GM18867 (cell line): ENCODE measurements around the gene ANKRD18B.
"Not testable (repeated sequence)": the region's sequence is repeated elsewhere in the genome, so short reads cannot be mapped to it uniquely, and the experiment has no call there.

Experiments
- ATAC-seq: cut with Tn5 transposase; IDR thresholded peaks from one replicate; pipeline ENCODE4 v1.9.1; 2021; ENCODE audit warnings: mild to moderate bottlenecking, moderate library complexity; ENCODE audit not compliant: unreplicated experiment

The ANKRD18B gene

GRCh38 chr9:33528069-33528468 is 4.0 kb downstream of the ANKRD18B start:
- ATAC-seq, result not testable (repeated sequence)

GRCh38 chr9:33533958-33534357 is 9.9 kb downstream of the ANKRD18B start:
- not testable (repeated sequence) for ATAC-seq

- no peak for ATAC-seq
Measured at GRCh38 chr9:33535541-33535940, 11.5 kb downstream of the ANKRD18B start.

DNA sequence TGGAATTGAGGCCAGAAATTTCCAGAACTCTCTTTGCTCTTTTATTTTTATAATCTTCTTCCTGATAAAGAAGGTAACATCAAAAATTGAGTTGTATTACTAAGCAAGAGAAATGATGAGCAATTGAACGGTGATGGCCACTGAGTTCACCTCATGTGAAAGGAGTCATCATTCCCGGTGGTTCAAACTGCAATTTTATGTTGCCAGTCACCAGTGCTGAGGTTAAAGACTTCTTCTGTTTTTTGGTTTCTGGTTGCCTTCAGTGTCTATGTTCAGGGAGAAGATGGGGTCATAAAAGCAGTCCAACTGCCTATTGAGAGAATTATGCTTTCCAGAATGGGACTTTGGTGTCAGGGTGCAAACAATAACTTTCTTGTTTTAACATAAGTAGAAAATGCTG is 19.4 kb downstream of the ANKRD18B start:
- not testable (repeated sequence) for ATAC-seq

DNA sequence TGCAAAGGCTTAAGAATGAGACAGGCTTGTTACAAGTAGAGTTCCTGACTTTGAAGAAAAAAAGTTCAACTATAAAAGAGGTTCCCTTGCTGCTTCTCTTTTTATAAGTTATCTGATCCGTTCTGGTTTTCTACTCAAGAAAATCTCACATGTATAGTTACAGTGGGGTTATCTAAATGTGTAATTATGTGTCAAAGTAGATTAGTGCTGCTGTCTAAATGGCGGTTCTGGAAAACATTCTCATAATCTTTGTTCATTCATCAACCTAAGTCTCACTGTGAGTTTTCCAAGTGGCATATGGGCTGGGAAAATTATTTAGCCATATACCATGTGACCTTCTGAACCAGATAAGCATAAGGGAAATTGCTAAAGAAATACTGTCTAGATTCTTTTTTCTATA is 21.7 kb downstream of the ANKRD18B start:
- not testable (repeated sequence) for ATAC-seq

GRCh38 chr9:33548816-33549215 is 24.8 kb downstream of the ANKRD18B start:
- not testable (repeated sequence) for ATAC-seq

DNA sequence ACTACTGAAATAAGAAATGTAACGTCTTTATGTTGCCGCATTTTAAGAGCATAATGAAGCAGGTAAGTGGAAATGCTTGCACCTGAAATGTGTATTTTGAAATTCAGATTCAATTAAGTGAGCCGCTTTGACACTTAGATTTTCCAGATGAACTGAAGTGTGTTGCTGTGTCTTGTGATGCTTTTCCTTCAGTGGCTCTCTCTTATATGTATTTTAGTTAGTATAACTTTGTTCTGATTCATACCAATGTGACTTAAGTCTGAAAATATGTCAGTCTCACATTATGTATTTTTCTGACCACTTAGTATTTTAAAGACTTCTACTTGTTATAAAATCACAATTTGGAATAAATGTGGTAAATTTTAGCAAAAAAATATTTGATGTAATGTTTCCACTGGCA is 25.4 kb downstream of the ANKRD18B start:
- not testable (repeated sequence) for ATAC-seq

DNA sequence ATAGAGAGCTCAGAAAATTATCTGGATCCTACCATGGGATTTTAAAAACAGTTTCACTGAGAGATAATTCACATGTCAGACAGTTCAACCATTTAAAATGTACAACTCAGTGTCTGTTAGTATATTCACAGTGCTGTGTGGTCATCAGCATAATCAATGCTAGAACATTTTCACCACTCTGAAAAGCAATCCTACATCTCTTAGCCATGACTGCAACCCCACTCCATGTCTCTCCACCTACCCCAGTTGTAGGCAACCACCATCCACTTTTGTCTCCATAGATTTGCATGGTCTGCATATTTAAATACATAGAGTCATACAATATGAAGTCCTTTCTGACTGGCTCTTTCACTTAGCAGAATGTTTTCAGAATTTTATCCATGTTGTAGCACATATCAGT is 27.1 kb downstream of the ANKRD18B start:
- not testable (repeated sequence) for ATAC-seq

GRCh38 chr9:33552315-33552725 is 28.3 kb downstream of the ANKRD18B start:
- not testable (repeated sequence) for ATAC-seq

GRCh38 chr9:33560217-33560616 is 36.2 kb downstream of the ANKRD18B start:
- ATAC-seq, result not testable (repeated sequence)

GRCh38 chr9:33562196-33562595 is 38.1 kb downstream of the ANKRD18B start:
- not testable (repeated sequence) for ATAC-seq

DNA sequence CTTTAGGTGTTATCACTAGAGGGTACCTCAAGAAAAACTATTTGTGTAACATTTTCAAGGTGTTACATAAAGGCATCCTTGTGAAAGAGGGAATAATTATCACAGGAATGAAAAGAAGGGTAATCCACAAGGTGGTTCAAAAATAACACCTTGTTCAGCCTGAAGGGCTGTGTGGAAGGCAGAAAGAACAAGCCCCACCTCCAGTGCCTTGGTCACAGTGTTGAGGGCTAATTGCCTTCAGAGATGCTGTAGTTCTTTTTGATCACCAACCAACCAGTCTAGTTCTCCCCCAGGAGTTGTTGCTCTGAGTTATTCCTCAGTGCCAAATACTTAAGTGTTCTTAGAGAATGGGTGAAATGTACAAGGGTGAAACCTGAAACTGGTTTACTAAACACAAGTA is 43.7 kb downstream of the ANKRD18B start:
- not testable (repeated sequence) for ATAC-seq

GRCh38 chr9:33577786-33578185 is 53.7 kb downstream of the ANKRD18B start:
- ATAC-seq, result not testable (repeated sequence)

DNA sequence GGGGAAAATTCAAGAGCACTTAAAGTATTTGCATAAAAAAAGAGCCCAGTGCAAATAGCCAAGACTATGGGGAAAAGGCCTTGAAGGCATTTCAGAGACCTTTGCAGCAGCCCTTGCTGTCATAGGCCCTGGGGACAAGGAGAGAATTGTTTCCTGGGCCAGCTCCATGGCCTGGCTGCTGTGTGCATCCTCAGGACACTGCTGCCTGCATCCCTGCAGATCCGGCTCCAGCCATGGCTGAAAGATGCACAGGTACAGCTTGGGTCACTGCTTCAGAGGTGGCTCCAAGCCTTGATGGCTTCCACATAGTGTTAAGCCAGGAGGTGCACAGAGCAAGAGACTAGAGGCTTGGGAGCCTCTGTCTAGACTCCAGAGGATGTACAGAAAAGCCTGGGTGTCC is 55.9 kb downstream of the ANKRD18B start:
- ATAC-seq, result not testable (repeated sequence)

DNA sequence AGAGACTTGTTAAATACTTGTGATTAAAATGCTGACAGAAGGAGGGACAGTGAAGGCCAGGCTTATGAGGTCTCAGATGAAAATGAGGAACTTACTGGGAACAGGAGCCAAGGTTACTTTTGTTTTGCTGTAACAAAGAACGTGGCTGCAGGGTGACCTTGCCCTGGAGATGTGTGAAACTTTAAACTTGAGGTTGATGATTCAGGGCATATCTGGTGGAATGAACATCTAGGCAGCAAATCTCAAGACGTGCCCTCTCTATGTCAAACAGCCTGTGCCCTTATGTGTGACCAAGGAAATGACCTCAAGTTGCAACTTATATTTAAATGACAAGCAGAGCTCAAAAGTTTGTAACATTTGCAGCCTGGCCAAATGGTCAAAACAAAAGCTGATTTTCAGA is 58.6 kb downstream of the ANKRD18B start:
- ATAC-seq, result not testable (repeated sequence)

DNA sequence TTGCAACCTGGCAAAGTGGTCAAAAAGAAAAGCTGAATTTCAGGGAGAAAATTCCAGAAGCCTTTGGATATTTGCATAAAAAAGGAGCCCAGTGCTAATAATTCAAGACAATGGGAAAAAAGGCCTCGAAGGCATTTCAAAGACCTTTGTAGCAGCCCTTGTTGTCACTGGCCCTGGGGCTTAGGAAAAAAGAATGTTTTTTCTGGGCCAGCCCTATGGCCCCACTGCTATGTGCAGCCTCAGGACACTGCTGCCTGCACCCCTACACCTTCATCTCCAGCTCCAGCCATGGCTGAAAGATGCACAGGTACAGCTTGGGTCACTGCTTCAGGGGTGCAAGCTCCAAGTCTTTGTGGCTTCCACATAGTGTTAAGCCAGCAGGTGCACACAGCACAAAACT is 62.1 kb downstream of the ANKRD18B start:
- not testable (repeated sequence) for ATAC-seq

- ATAC-seq, result not testable (repeated sequence)
Measured at GRCh38 chr9:33587799-33588198, 63.7 kb downstream of the ANKRD18B start.

DNA sequence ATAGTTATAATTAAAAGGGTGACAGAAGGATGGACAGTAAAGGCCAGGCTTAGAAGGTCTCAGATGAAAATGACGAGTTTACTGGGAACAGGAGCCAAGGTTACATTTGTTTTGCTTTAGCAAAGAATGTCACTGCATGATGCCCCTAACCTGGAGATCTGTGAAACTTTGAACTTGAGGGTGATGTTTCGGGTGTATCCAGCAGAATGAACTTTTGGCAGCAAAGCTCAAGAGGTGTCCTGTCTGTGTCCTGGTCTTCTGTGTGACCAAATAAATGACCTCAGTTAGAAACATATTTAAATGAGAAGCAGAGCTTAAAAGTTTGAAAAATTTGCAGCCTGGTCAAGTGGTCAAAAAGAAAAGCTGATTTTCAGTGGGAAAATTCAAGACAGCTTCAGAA is 64.8 kb downstream of the ANKRD18B start:
- not testable (repeated sequence) for ATAC-seq

DNA sequence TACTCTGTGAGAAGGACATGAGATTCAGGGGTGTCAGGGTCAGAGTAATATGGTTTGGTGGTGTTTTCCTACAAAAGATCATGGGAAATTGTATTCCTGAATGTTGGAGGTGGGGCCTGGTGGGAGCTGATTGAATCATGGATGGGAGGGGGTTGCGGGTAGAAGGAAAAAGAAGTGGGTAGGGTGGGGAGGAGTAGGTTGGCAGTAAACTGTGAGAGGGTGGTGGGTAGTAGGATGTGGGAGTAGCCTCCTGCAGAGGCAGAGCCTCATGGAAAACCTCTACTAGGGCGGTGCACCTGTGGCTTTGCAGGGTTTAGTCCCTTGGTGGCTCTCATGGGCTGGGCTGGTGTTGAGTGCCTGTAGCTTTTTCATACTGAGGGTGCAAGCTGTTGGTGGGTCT is 66.8 kb downstream of the ANKRD18B start:
- not testable (repeated sequence) for ATAC-seq

GRCh38 chr9:33596974-33597373 is 72.9 kb downstream of the ANKRD18B start:
- not testable (repeated sequence) for ATAC-seq

DNA sequence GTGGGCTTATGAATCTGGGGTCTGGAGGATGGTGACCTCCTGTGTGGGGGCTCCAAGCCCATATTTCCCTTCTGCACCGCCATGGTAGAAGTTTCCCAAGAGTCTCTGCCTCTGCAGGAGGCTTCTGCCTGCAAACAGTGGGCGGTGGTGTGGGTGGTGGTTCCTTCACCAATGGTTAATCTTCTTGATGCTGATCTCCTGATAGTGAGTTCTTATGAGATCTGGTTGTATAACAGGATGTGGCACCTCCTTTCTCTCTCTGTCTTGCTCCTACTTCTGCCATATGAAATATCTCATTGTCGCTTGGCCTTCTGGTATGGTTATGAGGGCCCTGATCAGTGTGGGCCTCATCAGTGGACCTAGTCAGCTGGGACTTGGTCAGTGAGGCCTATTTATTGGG is 73.3 kb downstream of the ANKRD18B start:
- ATAC-seq, result not testable (repeated sequence)

- not testable (repeated sequence) for ATAC-seq
Measured at GRCh38 chr9:33598796-33599379, 74.8 kb downstream of the ANKRD18B start.

DNA sequence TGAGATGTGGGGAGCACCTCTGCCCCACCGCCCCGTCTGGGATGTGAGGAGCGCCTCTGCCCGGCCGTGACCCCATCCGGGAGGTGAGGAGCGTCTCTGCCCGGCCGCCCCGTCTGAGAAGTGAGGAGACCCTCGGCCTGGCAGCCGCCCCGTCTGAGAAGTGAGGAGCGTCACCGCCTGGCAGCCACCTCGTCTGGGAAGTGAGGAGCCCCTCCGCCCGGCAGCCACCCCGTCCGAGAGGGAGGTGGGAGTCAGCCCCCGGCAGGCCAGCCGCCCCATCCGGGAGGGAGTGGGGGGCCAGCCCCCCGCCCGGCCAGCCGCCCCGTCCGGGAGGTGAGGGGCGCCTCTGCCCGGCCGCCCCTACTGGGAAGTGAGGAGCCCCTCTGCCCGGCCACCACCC is 76.9 kb downstream of the ANKRD18B start:
- ATAC-seq, result not testable (repeated sequence)
